Spleen (tissue), 7 donors: ENCODE results near the gene MAP3K14.

Experiments
- CTCF ChIP-seq, 11 experiments: fragments of 200-600 bp in 7 of 11; fragments of 450-650 bp in 4 of 11; sonication (generic) in 4 of 11; IDR thresholded peaks in 8 of 11; conservative IDR thresholded peaks in 3 of 11; 1 replicate in 7 of 11; 2 replicates in 4 of 11; pipeline versions ENCODE4 v1.4.0 to v1.8.0; 2016 to 2021; ENCODE audit warnings: antibody characterized with exemption in 11 of 11, inconsistent platforms in 4 of 11, mild to moderate bottlenecking in 1 of 11
- POLR2A ChIP-seq, 3 donors: fragments of 450-650 bp; IDR thresholded peaks; one replicate each; pipeline ENCODE4 v1.5.1; 2017; ENCODE audit warnings: antibody characterized with exemption in 3 of 3, mild to moderate bottlenecking in 1 of 3
- donor health status: DM: no; HTN: no; CAD: no; lungs with moderate emphysema.
- donor health status: DM: no; HTN: no; CAD: no.
- donor health status: DM: no; HTN: no; CAD: no.

- TF ChIP-seq CTCF (IDR thresholded peaks at IDR 0.05 in 8 of 11, conservative IDR thresholded peaks at IDR 0.05 in 3 of 11) = no peak
- TF ChIP-seq POLR2A (IDR thresholded peaks at IDR 0.05) = no peak
Observed at GRCh38 chr17:45227926-45228762, 88.7 kb downstream of the MAP3K14 start.
